ENCODE results near the gene STAB1. TPM values are rescaled to one million over a fixed set of nuclear protein-coding genes. Genes with fewer than 3 reads are reported as not detected.

The STAB1 gene
- total and polyA plus RNA-seq, 2 experiments from 2014 or later = 0.90 to 1.9 TPM

DNA sequence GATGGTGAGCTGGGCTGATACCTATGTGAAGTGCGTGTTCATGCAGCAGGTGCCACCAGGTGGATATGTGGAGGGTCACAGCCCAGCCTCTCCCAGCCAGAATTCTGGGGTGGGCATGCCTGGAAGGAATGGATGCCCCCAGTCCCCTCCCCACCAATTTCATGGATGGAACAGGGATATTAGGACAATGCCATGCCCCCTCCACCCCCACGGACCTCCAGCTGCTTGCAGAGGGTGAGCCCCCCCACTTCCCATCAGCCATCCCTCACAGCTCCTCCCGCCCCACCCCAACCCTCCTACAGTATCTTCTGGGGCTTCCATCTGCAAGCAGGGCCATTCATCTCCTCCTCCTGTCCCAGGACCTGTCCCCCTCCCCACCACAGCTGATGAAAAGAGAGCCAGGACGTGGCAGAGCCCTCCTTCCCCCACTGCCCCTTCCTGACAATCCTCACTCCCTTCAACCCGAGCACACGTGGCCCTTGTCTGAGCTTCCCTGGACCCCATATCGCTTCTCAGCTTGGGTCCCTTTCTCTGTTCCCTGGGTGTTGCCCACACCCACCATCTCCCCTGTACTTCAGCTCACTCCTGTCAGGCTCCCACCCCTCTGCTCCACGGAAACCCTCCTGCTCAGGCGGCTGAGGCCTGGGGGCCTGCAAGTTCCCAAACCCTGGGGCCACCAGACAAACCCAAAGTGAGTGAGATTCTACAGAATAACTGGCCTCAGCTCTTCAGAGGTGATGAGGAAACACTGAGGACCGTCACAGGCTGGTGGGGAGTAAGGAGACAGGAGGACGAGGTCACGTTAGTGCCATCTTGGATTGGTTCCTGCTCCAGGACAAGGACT is 47.4 kb upstream of the STAB1 start:
- H3K4me1 ChIP-seq (ENCODE audit: insufficient read depth) = peaks cover 5% of the 10 kb centered on the region
- H3K4me3 ChIP-seq = no peak overlapping the region
- H3K36me3 ChIP-seq (ENCODE audit: insufficient read depth) = no peaks in the 10 kb centered on the region
- no peak for DNase-seq (ENCODE audit: low spot score)
- H3K27ac ChIP-seq (ENCODE audit: low read depth) = no peak overlapping the region
- H3K27me3 ChIP-seq (ENCODE audit: insufficient read depth) = no peaks in the 10 kb centered on the region
- H3K79me2 ChIP-seq (replicated peaks; ENCODE audit: insufficient read depth) = no peaks in the 10 kb centered on the region
- H3K4me2 ChIP-seq = no peak overlapping the region
- peaks cover 8% of the 10 kb centered on the region; the same call in 1 of the 2 replicates for H3K9me2 ChIP-seq (ENCODE audit: insufficient read depth)
- ATAC-seq = no peak
- TF ChIP-seq JUNB (IDR thresholded peaks at IDR 0.05; ENCODE audit: unreplicated experiment) (no peak), EZH2 (IDR thresholded peaks at IDR 0.05; ENCODE audit: low read depth, unreplicated experiment) (no peak), CREB1 (CRISPR knock-in tag; IDR thresholded peaks at IDR 0.05; ENCODE audit: low read depth) (no peak), ZNF331 (CRISPR knock-in tag; IDR thresholded peaks at IDR 0.05; ENCODE audit: low read depth) (no peak), ZNF114 (CRISPR knock-in tag; IDR thresholded peaks at IDR 0.05) (no peak)
- TF ChIP-seq, protein P1, sequence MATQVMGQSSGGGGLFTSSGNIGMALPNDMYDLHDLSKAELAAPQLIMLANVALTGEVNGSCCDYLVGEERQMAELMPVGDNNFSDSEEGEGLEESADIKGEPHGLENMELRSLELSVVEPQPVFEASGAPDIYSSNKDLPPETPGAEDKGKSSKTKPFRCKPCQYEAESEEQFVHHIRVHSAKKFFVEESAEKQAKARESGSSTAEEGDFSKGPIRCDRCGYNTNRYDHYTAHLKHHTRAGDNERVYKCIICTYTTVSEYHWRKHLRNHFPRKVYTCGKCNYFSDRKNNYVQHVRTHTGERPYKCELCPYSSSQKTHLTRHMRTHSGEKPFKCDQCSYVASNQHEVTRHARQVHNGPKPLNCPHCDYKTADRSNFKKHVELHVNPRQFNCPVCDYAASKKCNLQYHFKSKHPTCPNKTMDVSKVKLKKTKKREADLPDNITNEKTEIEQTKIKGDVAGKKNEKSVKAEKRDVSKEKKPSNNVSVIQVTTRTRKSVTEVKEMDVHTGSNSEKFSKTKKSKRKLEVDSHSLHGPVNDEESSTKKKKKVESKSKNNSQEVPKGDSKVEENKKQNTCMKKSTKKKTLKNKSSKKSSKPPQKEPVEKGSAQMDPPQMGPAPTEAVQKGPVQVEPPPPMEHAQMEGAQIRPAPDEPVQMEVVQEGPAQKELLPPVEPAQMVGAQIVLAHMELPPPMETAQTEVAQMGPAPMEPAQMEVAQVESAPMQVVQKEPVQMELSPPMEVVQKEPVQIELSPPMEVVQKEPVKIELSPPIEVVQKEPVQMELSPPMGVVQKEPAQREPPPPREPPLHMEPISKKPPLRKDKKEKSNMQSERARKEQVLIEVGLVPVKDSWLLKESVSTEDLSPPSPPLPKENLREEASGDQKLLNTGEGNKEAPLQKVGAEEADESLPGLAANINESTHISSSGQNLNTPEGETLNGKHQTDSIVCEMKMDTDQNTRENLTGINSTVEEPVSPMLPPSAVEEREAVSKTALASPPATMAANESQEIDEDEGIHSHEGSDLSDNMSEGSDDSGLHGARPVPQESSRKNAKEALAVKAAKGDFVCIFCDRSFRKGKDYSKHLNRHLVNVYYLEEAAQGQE (IDR thresholded peaks at IDR 0.05; ENCODE audit: unreplicated experiment) = no peak
- H3K9me3 Mint-ChIP-seq = no peaks in the 10 kb centered on the region; the same call in 2 of the 3 replicates
- peaks cover 17% of the 10 kb centered on the region for H3K4me1 Mint-ChIP-seq
- H3K36me3 Mint-ChIP-seq (ENCODE audit: low read depth) = no peaks in the 10 kb centered on the region
- no peaks in the 10 kb centered on the region for H4K20me1 ChIP-seq (replicated peaks; ENCODE audit: insufficient read depth)
- H3K4me3 Mint-ChIP-seq = no peak overlapping the region
- H2AFZ ChIP-seq = no peak overlapping the region
- H3K27ac Mint-ChIP-seq = no peak overlapping the region
- H3F3A ChIP-seq (replicated peaks; ENCODE audit: low read depth) = no peaks in the 10 kb centered on the region
- H3K27me3 Mint-ChIP-seq (ENCODE audit: insufficient read depth, low read depth, poor library complexity) = peaks cover 16% of the 10 kb centered on the region

DNA sequence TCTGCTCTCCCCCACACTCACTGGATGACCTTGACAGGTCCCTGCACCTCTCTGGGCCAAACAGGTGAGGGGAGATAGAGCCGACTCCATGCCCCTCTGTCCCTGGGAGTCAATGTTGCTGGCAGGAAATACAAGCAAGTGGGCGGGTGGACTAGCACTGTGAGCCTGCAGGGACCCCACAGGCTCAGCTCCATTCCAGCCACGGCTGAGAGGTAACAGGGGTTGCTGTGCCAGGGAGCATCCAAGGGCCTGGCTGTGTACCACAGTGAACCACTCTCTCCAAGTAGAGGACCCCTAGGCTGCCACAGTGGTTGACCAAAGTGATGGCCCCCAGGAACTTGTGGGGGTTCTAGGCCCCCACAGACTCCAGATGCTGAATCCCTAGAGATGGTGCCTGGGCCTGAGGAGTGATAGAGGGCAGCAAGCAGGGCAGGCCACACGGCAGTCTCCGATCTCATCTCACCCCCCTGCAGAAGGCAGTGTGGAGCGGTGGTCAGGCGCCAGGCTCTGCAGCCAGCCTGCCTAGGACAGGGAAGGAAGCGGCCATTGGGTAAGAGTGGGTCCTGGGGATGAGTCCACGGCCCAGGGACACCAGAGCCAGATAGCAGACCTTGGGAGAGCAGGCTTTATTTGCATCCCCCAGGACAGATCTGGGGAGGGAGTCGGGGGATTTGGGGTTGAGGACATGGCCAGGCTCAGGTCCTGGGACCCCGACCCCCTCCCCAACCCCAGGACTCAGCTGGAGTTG is 44.5 kb upstream of the STAB1 start:
- DNase-seq (ENCODE audit: low spot score) = no peak
- no peak overlapping the region for H3K27ac Mint-ChIP-seq

More for the DNA sequence above, 44.5 kb upstream of the STAB1 start:
- no peak for TF ChIP-seq ZNF114 (CRISPR knock-in tag; IDR thresholded peaks at IDR 0.05)
- TF ChIP-seq, protein P1 (IDR thresholded peaks at IDR 0.05; ENCODE audit: unreplicated experiment) = no peak
- TF ChIP-seq JUNB (IDR thresholded peaks at IDR 0.05; ENCODE audit: unreplicated experiment) = no peak
- TF ChIP-seq, protein P2, sequence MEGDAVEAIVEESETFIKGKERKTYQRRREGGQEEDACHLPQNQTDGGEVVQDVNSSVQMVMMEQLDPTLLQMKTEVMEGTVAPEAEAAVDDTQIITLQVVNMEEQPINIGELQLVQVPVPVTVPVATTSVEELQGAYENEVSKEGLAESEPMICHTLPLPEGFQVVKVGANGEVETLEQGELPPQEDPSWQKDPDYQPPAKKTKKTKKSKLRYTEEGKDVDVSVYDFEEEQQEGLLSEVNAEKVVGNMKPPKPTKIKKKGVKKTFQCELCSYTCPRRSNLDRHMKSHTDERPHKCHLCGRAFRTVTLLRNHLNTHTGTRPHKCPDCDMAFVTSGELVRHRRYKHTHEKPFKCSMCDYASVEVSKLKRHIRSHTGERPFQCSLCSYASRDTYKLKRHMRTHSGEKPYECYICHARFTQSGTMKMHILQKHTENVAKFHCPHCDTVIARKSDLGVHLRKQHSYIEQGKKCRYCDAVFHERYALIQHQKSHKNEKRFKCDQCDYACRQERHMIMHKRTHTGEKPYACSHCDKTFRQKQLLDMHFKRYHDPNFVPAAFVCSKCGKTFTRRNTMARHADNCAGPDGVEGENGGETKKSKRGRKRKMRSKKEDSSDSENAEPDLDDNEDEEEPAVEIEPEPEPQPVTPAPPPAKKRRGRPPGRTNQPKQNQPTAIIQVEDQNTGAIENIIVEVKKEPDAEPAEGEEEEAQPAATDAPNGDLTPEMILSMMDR (conservative IDR thresholded peaks at IDR 0.05; ENCODE audit: low read depth in 2 of 2) = no peak
- TF ChIP-seq STAT1 (IDR thresholded peaks at IDR 0.05; ENCODE audit: unreplicated experiment) = no peak
- no peak for TF ChIP-seq POLR2AphosphoS5 (IDR thresholded peaks at IDR 0.05; ENCODE audit: low read depth)
- no peak for TF ChIP-seq EZH2phosphoT487 (IDR thresholded peaks at IDR 0.05; ENCODE audit: unreplicated experiment)
- no peak for TF ChIP-seq EZH2 (IDR thresholded peaks at IDR 0.05; ENCODE audit: low read depth, unreplicated experiment)
- TF ChIP-seq, protein P3, sequence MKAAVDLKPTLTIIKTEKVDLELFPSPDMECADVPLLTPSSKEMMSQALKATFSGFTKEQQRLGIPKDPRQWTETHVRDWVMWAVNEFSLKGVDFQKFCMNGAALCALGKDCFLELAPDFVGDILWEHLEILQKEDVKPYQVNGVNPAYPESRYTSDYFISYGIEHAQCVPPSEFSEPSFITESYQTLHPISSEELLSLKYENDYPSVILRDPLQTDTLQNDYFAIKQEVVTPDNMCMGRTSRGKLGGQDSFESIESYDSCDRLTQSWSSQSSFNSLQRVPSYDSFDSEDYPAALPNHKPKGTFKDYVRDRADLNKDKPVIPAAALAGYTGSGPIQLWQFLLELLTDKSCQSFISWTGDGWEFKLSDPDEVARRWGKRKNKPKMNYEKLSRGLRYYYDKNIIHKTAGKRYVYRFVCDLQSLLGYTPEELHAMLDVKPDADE (IDR thresholded peaks at IDR 0.05) = no peak
- Mint-ChIP-seq H3K4me1 (peaks cover 28% of the 10 kb centered on the region), H3K27me3 (ENCODE audit: insufficient read depth, low read depth, poor library complexity) (peaks cover 17% of the 10 kb centered on the region), H3K4me3 (no peak overlapping the region), H3K9me3 (no peaks in the 10 kb centered on the region; the same call in 2 of the 3 replicates), H3K36me3 (ENCODE audit: low read depth) (no peaks in the 10 kb centered on the region)
- ATAC-seq = no peak
- peaks cover 14% of the 10 kb centered on the region for H3K4me1 ChIP-seq (ENCODE audit: insufficient read depth)
- 0 out of 2 replicates have a peak, but pooled peaks cover 2% of the 10 kb centered on the region for H3K9me2 ChIP-seq (ENCODE audit: insufficient read depth)
- H3K4me3 ChIP-seq = no peak overlapping the region
- H3K79me2 ChIP-seq (replicated peaks; ENCODE audit: insufficient read depth) = 0 out of 2 replicates have a peak, but pooled peaks cover under 1% of the 10 kb centered on the region
- H3K4me2 ChIP-seq = peak overlapping the region; percentile 69; the same call in 1 of the 2 replicates
- H2AFZ ChIP-seq = no peak overlapping the region
- no peaks in the 10 kb centered on the region for H3K27me3 ChIP-seq (ENCODE audit: insufficient read depth)
- no peaks in the 10 kb centered on the region for H4K20me1 ChIP-seq (replicated peaks; ENCODE audit: insufficient read depth)
- H3K36me3 ChIP-seq (ENCODE audit: insufficient read depth) = no peaks in the 10 kb centered on the region
- H3K27ac ChIP-seq (ENCODE audit: low read depth) = peak overlapping the region; percentile 87
- no peaks in the 10 kb centered on the region for H3F3A ChIP-seq (replicated peaks; ENCODE audit: low read depth)
